SU-DHL-6 (cell line): ENCODE measurements around the gene HAPLN3.
A peak's percentile ranks its signal among the peaks of the same experiment; 100 is the strongest.

Source experiments
- H2AFZ ChIP-seq: fragments of 200-600 bp; sonication (generic); 2 replicates; pipeline ENCODE4 v1.6.1; 2014; ENCODE audit warnings: low read depth, mild to moderate bottlenecking, moderate library complexity, mixed read lengths, antibody characterized with exemption, low read length; ENCODE audit not compliant: severe bottlenecking
- H3F3A ChIP-seq: fragments of 200-600 bp; shearing (Covaris generic); 2 replicates; pipeline ENCODE4 v1.6.0; 2016; ENCODE audit warnings: antibody characterized with exemption, mild to moderate bottlenecking; ENCODE audit not compliant: insufficient read depth
- H3K27ac ChIP-seq: fragments of 200-600 bp; sonication (generic); 2 replicates; pipeline ENCODE4 v1.5.1; 2016; ENCODE audit warnings: low read depth, mild to moderate bottlenecking, low read length, moderate library complexity, mixed read lengths
- H3K27me3 ChIP-seq: fragments of 200-600 bp; sonication (generic), shearing (Covaris generic); 2 replicates; pipeline ENCODE4 v1.6.0; 2014; ENCODE audit warnings: mild to moderate bottlenecking, low read length
- H3K36me3 ChIP-seq: fragments of 200-600 bp; sonication (generic); 2 replicates; pipeline ENCODE4 v1.6.1; 2014; ENCODE audit warnings: mild to moderate bottlenecking, low read length, mixed read lengths
- H3K4me2 ChIP-seq: fragments of 300-600, 200-600 bp; shearing (Covaris generic), sonication (generic); 2 replicates; pipeline ENCODE4 v1.6.0; 2014; ENCODE audit warnings: low read length, low read depth, mild to moderate bottlenecking; ENCODE audit not compliant: poor library complexity, severe bottlenecking
- H3K4me3 ChIP-seq: fragments of 200-600 bp; sonication (generic); 2 replicates; pipeline ENCODE4 v1.5.1; 2014; ENCODE audit warnings: antibody characterized with exemption, low read length, mild to moderate bottlenecking, mixed read lengths; ENCODE audit not compliant: insufficient read depth, poor library complexity, severe bottlenecking
- H3K79me2 ChIP-seq: fragments of 200-600 bp; sonication (generic); 2 replicates; pipeline ENCODE4 v1.6.1; 2014; ENCODE audit warnings: mild to moderate bottlenecking, low read length, moderate library complexity; ENCODE audit not compliant: insufficient read depth
- H3K9ac ChIP-seq: fragments of 200-600 bp; sonication (generic); 2 replicates; pipeline ENCODE4 v1.7.0; 2014; ENCODE audit warnings: mild to moderate bottlenecking, low read length
- H3K9me2 ChIP-seq: fragments of 200-600 bp; sonication (generic); replicated peaks from 2 replicates; pipeline ENCODE4 v1.6.1; 2014; ENCODE audit warnings: low read length; ENCODE audit not compliant: insufficient read depth
- H3K9me3 ChIP-seq: fragments of 200-600 bp; sonication (generic); 2 replicates; pipeline ENCODE4 v1.6.1; 2014; ENCODE audit warnings: low read length, mixed read lengths; ENCODE audit not compliant: insufficient read depth
- H4K20me1 ChIP-seq: fragments of 200-600 bp; sonication (generic); 2 replicates; pipeline ENCODE4 v1.6.1; 2014; ENCODE audit warnings: low read depth, mild to moderate bottlenecking, antibody characterized with exemption, low read length, moderate library complexity, mixed read lengths
- EZH2phosphoT487 ChIP-seq: fragments of 200-600 bp; sonication (generic), shearing (Covaris generic); conservative IDR thresholded peaks from 2 replicates; pipeline ENCODE4 v1.6.1; 2018; ENCODE audit warnings: mild to moderate bottlenecking, antibody characterized with exemption, low read length, moderate library complexity, mixed read lengths
- TF ChIP-seq, protein P1 (sequence below): fragments of 200-600 bp; sonication (generic); IDR thresholded peaks from one replicate; pipeline ENCODE4 v1.5.1; 2017; ENCODE audit warnings: antibody characterized with exemption, mild to moderate bottlenecking, low read length, moderate library complexity; ENCODE audit not compliant: insufficient read depth, poor library complexity, severe bottlenecking

Gene HAPLN3

DNA sequence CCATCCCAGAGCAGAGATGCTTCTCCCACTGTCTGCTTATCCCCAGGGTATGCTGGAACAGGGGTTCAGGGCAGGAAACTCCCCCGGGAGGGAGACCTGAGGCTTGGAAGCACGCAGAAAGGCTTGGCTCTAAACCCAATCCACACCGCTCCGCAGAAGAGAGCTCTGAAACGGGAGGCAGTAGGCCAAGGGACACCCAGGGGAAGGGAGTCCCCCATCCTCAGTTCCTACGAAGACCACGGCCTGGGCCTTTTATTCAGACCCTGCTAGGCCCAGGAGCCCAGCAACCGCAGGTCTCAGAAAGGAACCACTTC lies 1.8 kb upstream of the HAPLN3 start:
- no peaks in the 10 kb centered on the region for H4K20me1 ChIP-seq
- H3K4me2 ChIP-seq: no peak overlapping the region
- no peak for TF ChIP-seq EZH2phosphoT487
- TF ChIP-seq, protein P1, sequence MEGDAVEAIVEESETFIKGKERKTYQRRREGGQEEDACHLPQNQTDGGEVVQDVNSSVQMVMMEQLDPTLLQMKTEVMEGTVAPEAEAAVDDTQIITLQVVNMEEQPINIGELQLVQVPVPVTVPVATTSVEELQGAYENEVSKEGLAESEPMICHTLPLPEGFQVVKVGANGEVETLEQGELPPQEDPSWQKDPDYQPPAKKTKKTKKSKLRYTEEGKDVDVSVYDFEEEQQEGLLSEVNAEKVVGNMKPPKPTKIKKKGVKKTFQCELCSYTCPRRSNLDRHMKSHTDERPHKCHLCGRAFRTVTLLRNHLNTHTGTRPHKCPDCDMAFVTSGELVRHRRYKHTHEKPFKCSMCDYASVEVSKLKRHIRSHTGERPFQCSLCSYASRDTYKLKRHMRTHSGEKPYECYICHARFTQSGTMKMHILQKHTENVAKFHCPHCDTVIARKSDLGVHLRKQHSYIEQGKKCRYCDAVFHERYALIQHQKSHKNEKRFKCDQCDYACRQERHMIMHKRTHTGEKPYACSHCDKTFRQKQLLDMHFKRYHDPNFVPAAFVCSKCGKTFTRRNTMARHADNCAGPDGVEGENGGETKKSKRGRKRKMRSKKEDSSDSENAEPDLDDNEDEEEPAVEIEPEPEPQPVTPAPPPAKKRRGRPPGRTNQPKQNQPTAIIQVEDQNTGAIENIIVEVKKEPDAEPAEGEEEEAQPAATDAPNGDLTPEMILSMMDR: no peak
- H3K9me2 ChIP-seq: no peaks in the 10 kb centered on the region
- H3K9ac ChIP-seq: no peak overlapping the region
- no peak overlapping the region for H3K4me3 ChIP-seq
- no peaks in the 10 kb centered on the region for H3K9me3 ChIP-seq
- no peak overlapping the region for H3K27ac ChIP-seq
- H2AFZ ChIP-seq: no peak overlapping the region
- no peaks in the 10 kb centered on the region for H3F3A ChIP-seq
- H3K36me3 ChIP-seq: no peaks in the 10 kb centered on the region
- H3K79me2 ChIP-seq: no peaks in the 10 kb centered on the region
- no peaks in the 10 kb centered on the region for H3K27me3 ChIP-seq

DNA sequence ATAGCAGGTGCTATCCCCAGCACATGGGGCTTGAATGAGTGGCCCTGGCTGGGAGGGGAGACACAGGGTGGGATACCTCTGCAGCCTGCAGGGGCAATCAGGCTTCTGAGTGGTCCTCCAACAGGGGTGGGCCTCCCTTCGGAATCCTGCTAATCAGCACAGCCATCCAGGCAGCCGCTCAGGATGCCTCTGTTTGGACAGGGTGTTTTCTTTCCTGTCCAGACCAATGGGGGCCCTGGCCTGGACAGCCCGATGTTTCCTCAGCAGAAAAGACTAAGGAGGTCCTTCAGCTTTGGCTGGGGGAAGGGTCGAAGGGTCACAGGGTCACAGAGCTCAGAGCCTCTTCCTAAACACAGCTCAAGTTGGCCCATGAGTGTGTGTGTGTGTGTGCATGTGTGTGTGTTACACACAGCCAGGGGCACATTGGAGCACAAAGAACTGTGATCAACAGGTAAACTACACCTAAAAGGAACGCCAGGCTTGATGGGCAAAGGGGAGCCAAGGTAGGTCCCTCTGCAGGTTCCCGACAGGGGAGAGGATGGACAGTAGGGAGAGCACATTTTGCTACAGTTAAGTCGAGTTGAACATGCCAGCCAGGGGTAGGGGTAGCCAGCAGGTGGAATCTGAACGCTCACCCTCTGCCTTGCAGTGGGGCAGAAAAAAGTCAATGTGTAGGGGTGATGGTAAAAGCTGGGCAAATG lies 1.1 kb upstream of the HAPLN3 start:
- Histone ChIP-seq H3K27ac (no peak overlapping the region), H4K20me1 (no peaks in the 10 kb centered on the region), H3K27me3 (no peaks in the 10 kb centered on the region), H2AFZ (no peak overlapping the region), H3K4me3 (no peak overlapping the region), H3K9ac (no peak overlapping the region), H3K36me3 (no peaks in the 10 kb centered on the region), H3F3A (no peaks in the 10 kb centered on the region), H3K4me2 (no peak overlapping the region), H3K9me2 (no peaks in the 10 kb centered on the region), H3K79me2 (no peaks in the 10 kb centered on the region), H3K9me3 (no peaks in the 10 kb centered on the region)
- TF ChIP-seq, protein P1: no peak
- TF ChIP-seq EZH2phosphoT487: no peak

DNA sequence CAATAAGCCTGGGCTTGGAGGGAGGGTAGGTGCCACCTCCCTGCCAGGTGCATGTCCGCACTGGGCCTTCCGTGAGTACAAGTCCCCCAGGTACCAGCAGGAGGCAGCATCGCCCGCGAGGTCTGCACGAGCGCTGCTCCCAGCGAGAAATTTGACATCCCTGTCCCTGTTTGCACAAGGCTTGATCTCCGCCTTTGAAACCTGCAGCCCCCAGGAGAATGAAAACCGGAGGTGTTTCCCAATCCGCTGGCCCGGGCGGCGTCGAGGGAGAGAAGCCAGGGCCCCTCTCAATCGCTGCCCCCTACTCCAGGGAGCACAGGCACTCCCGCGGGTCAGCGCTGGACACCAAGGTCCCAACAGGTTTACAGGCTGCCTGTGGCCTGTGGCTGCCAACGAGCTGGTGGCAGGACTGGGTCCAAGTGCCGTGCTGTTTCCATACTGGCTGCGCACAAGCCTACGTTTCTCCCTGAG lies 961 bp downstream of the HAPLN3 start:
- no peaks in the 10 kb centered on the region for H3K27me3 ChIP-seq
- no peak overlapping the region for H3K27ac ChIP-seq
- no peak overlapping the region for H3K4me2 ChIP-seq
- H4K20me1 ChIP-seq: no peaks in the 10 kb centered on the region
- H3F3A ChIP-seq: no peaks in the 10 kb centered on the region
- H3K36me3 ChIP-seq: no peaks in the 10 kb centered on the region
- TF ChIP-seq, protein P1: peak; percentile 43
- TF ChIP-seq EZH2phosphoT487: no peak
- no peak overlapping the region for H3K9ac ChIP-seq
- no peaks in the 10 kb centered on the region for H3K79me2 ChIP-seq
- no peaks in the 10 kb centered on the region for H3K9me3 ChIP-seq
- H3K4me3 ChIP-seq: no peak overlapping the region
- no peaks in the 10 kb centered on the region for H3K9me2 ChIP-seq
- H2AFZ ChIP-seq: no peak overlapping the region
